Psoas muscle (tissue), 8 donors: Measurements from ENCODE around the gene ZNF500. TPM values are rescaled to one million over a fixed set of nuclear protein-coding genes. Genes with fewer than 3 reads are reported as not detected.

Experiments used
- ATAC-seq, 4 donors: fragments of 200-7000 bp; cut with Tn5 transposase; one replicate each; pipeline ENCODE4 v1.9.1; 2020; ENCODE audit warnings: moderate library complexity in 3 of 4, mild to moderate bottlenecking in 2 of 4
- DNase-seq, 2 donors: peaks; one replicate each; pipeline ENCODE4 v3.0.0-alpha.2; 2020
- H3K27ac ChIP-seq: fragments of 200-600 bp; one replicate; pipeline ENCODE4 v1.8.0; 2022
- H3K27me3 ChIP-seq, 3 donors: fragments of 200-600 bp in 1 of 3; one replicate each; pipeline versions ENCODE4 v1.6.1 to v1.8.0; 2013 to 2022; ENCODE audit warnings: low read length in 2 of 3, mild to moderate bottlenecking in 2 of 3, moderate library complexity in 1 of 3; ENCODE audit not compliant: insufficient read depth in 3 of 3
- H3K36me3 ChIP-seq, 2 donors: fragments of 200-600 bp in 1 of 2; one replicate each; pipeline versions ENCODE4 v1.6.1 to v1.8.0; 2013 to 2022; ENCODE audit warnings: low read depth in 1 of 2, mild to moderate bottlenecking in 1 of 2, moderate library complexity in 1 of 2; ENCODE audit not compliant: insufficient read depth in 1 of 2
- H3K4me1 ChIP-seq: fragments of 200-600 bp; one replicate; pipeline ENCODE4 v1.8.0; 2022
- H3K4me3 ChIP-seq: fragments of 200-600 bp; one replicate; pipeline ENCODE4 v1.8.0; 2022; ENCODE audit warnings: mild to moderate bottlenecking
- H3K9me3 ChIP-seq: fragments of 200-600 bp; one replicate; pipeline ENCODE4 v1.8.0; 2022
- CTCF ChIP-seq: fragments of 200-600 bp; IDR thresholded peaks from one replicate; pipeline ENCODE4 v1.8.0; 2022; ENCODE audit warnings: antibody characterized with exemption
- WGBS, 3 donors: extraction: QIAGEN DNeasy Blood & Tissue Kit; methylation state at CpG; one replicate each; pipeline versions ENCODE4 v1.1.6 to v1.1.7; 2013; 5-methylcytosine and 5-hydroxymethylcytosine counted together
- intact Hi-C, 2 donors: fragments of 100-400 bp; cut with DNase I; formaldehyde crosslinking; loops; one replicate each; pipeline versions ENCODE4 v1.11.0 to v1.14.2; 2022
- polyA plus RNA-seq, 3 donors: library from polyadenylated mRNA; stranded (reverse); fragments of 200-250 nt; gene quantifications; one replicate each; pipeline ENCODE4 v1.2.3, GENCODE V29; 2013
- total RNA-seq, 4 donors: library from RNA; stranded (reverse); fragmentation: NEBNext Ultra II Directional in 2 of 4; extraction: Animal tissue kit (Norgen Biotek cat#: 25700) in 2 of 4; gene quantifications; one replicate each; pipeline versions ENCODE4 v1.2.1 to v1.2.4, GENCODE V29; 2021 to 2023
- donor health status: healthy with polysubstance abuse.
- donor health status: DM: no; HTN: no; CAD: no; lungs with moderate emphysema.
- donor health status: Bipolar disorder and iron deficiency.
- donor health status: healthy.
- donor health status: DM: yes; HTN: yes; CAD: no.
- donor health status: DM: no; HTN: no; CAD: no.
- donor health status: DM: no; HTN: no; CAD: no.
- donor health status: DM: yes; HTN: yes; CAD: no.

Gene ZNF500
- total and polyA plus RNA-seq, 7 donors = 3.7 to 8.9 (median 7.0) TPM

GRCh38 chr16:4755687-4756086 is 11.3 kb downstream of the ZNF500 start:
- DNase-seq (no peak), ATAC-seq (no peak)

GRCh38 chr16:4754865-4755264 is 12.1 kb downstream of the ZNF500 start:
- DNase-seq (no peak), ATAC-seq (no peak)
- Histone ChIP-seq H3K9me3 (no peaks in the 10 kb centered on the region), H3K27ac (no peak overlapping the region), H3K27me3 (no peaks in the 10 kb centered on the region), H3K36me3 (peaks cover 6 to 97% of the 10 kb centered on the region in 2 donors), H3K4me3 (no peak overlapping the region), H3K4me1 (no peaks in the 10 kb centered on the region)
- intact Hi-C loops = no loop called here
- WGBS, 3 donors = 97 to 99% (median 98%) methylated on average over 4 of the region's 4 CpGs
- no peak for TF ChIP-seq CTCF

More at GRCh38 chr16:4755687-4756086, 11.3 kb downstream of the ZNF500 start:
- intact Hi-C loops = no loop called here
- Histone ChIP-seq H3K27ac (no peak overlapping the region), H3K27me3 (no peaks in the 10 kb centered on the region), H3K9me3 (no peaks in the 10 kb centered on the region), H3K4me1 (no peaks in the 10 kb centered on the region), H3K36me3 (peaks cover 6 to 97% of the 10 kb centered on the region in 2 donors), H3K4me3 (no peak overlapping the region)
- no peak for TF ChIP-seq CTCF
- 95 to 98% (median 97%) methylated on average over 6 of the region's 6 CpGs for WGBS, 3 donors

DNA sequence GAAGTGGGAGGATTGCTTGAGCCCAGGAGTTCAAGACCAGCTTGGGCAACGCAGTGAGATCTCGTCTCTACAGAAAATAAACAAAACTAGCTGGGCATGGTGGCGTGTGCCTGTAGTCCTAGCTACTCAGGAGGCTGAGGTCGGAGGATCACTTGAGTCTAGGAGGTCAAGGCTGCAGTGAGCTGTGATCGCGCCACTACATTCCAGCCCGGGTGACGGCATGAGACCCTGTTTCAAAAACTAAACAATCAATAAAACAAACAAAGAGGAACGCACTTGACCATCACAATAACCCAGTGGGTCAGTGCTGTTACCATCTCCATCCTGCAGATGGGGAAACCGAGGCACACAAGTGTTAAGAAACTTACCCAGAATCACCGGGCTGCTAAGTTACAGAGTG is 13.7 kb downstream of the ZNF500 start:
- 95 to 96% (median 95%) methylated on average over 11 of the region's 11 CpGs for WGBS, 3 donors
- intact Hi-C loops = no loop called here
- Histone ChIP-seq H3K4me1 (no peaks in the 10 kb centered on the region), H3K27me3 (no peaks in the 10 kb centered on the region), H3K4me3 (no peak overlapping the region), H3K27ac (no peak overlapping the region), H3K9me3 (no peaks in the 10 kb centered on the region), H3K36me3 (peaks cover 6 to 89% of the 10 kb centered on the region in 2 donors)
- TF ChIP-seq CTCF = no peak
- ATAC-seq (no peak), DNase-seq (no peak)

DNA sequence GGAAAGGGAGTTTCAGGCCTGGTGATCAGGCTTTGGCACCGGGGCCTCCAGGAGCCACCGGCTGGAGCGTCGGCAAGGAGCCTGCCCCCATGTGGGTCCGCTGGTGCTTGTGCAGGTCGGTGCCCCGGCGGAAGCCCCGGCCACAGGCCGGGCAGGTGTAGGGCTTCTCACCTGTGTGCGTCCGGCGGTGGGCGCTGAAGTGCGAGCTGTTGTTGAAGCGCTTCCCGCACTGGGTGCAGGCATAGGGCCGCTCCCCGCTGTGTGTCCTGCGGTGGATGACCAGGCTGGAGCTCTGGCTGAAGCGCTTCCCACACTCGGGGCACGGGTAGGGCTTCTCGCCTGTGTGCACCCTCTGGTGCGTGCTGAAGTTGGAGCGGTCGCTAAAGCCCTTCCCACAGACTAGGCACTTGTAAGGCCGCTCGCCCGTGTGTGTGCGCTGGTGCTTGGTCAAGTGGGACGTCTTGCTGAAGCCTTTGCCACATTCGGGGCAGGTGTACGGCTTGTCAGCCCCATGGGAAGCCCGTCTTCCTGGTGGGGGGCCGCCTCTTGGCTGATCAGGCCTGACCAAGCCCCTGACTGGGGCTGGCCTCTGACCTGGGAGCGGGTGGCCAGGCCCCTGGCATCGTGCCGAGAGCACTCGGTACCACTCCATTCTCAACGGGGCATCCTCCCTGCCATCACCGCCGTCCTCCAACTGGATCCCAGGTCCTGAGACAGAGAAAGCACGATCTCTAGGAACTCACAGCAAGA is 14.4 kb downstream of the ZNF500 start:
- WGBS, 3 donors = 94 to 97% (median 94%) methylated on average over 39 to 44 of the region's 44 CpGs
- intact Hi-C loops = no loop called here
- no peaks in the 10 kb centered on the region for H3K9me3 ChIP-seq
- DNase-seq (no peak), ATAC-seq (no peak)
- H3K27me3 ChIP-seq = no peaks in the 10 kb centered on the region
- H3K4me3 ChIP-seq = no peak overlapping the region
- H3K4me1 ChIP-seq = peaks cover 2% of the 10 kb centered on the region
- no peak overlapping the region for H3K27ac ChIP-seq
- TF ChIP-seq CTCF = no peak
- peaks cover 6 to 82% of the 10 kb centered on the region in 2 donors for H3K36me3 ChIP-seq

DNA sequence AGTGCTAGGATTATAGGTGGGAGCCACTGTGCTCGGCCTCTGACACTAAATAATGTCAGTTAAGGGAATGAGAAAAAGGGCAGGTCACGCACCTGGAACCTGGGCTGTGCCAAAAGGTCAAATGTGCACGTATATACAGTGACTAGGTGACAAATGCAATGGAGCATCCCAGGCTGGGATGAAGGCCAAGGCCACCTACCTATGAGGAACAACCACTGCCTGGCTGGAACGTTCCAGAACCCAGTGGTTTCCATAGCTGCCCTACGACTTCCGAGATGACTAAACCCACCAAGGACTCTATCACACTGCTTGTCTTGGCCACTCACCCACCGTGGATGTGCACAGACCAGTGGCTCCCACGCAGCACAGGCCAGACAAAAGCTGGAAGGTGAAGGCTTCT is 16.1 kb downstream of the ZNF500 start:
- TF ChIP-seq CTCF = no peak
- Histone ChIP-seq H3K36me3 (peaks cover 6 to 66% of the 10 kb centered on the region in 2 donors), H3K4me1 (peaks cover 9% of the 10 kb centered on the region), H3K9me3 (no peaks in the 10 kb centered on the region), H3K27ac (no peak overlapping the region), H3K27me3 (no peaks in the 10 kb centered on the region), H3K4me3 (no peak overlapping the region)
- DNase-seq = no peak
- intact Hi-C loops = no loop called here
- no peak for ATAC-seq
- WGBS, 3 donors = 81 to 82% (median 81%) methylated on average over 8 of the region's 8 CpGs
